NCI-H187 (cell line): ENCODE measurements around the gene DLG2.
"Not testable (repeated sequence)": the region's sequence is repeated elsewhere in the genome, so short reads cannot be mapped to it uniquely, and the experiment has no call there.

Experiments used
- DNase-seq, 2 experiments: peaks; one replicate each; lab custom pipeline; 2025; lab: John Stamatoyannopoulos, UW

The DLG2 gene

GRCh38 chr11:85110246-85110645 is 516.9 kb downstream of the DLG2 start:
- not testable (repeated sequence) for DNase-seq

- no peak for DNase-seq
Measured at GRCh38 chr11:85109141-85109540, 518.0 kb downstream of the DLG2 start.

- no peak for DNase-seq
Measured at GRCh38 chr11:85105868-85106267, 521.3 kb downstream of the DLG2 start.

GRCh38 chr11:85099522-85099921 is 527.6 kb downstream of the DLG2 start:
- no peak for DNase-seq

- no peak for DNase-seq
Measured at GRCh38 chr11:85098996-85099395, 528.1 kb downstream of the DLG2 start.

- no peak for DNase-seq
Measured at GRCh38 chr11:85096939-85097338, 530.2 kb downstream of the DLG2 start.

- no peak for DNase-seq
Measured at GRCh38 chr11:85095239-85095638, 531.9 kb downstream of the DLG2 start.

- no peak for DNase-seq
Measured at GRCh38 chr11:85094795-85095194, 532.3 kb downstream of the DLG2 start.

GRCh38 chr11:85089654-85090053 is 537.5 kb downstream of the DLG2 start:
- no peak for DNase-seq

- no peak for DNase-seq
Measured at GRCh38 chr11:85088286-85088685, 538.9 kb downstream of the DLG2 start.

- DNase-seq, result no peak
Measured at GRCh38 chr11:85086504-85087284, 540.5 kb downstream of the DLG2 start.

- no peak for DNase-seq
Measured at GRCh38 chr11:85076535-85077330, 550.4 kb downstream of the DLG2 start.

GRCh38 chr11:85062659-85063058 is 564.5 kb downstream of the DLG2 start:
- DNase-seq, result no peak

GRCh38 chr11:85052636-85053035 is 574.5 kb downstream of the DLG2 start:
- no peak for DNase-seq

- DNase-seq, result no peak
Measured at GRCh38 chr11:85048801-85049200, 578.3 kb downstream of the DLG2 start.

GRCh38 chr11:85045716-85046115 is 581.4 kb downstream of the DLG2 start:
- no peak for DNase-seq

- no peak for DNase-seq
Measured at GRCh38 chr11:85044911-85045310, 582.2 kb downstream of the DLG2 start.

- DNase-seq, result no peak
Measured at GRCh38 chr11:85042361-85042760, 584.8 kb downstream of the DLG2 start.

GRCh38 chr11:85040166-85040565 is 587.0 kb downstream of the DLG2 start:
- no peak for DNase-seq

- DNase-seq, result peak; percentile 65 to 84
Measured at GRCh38 chr11:85029964-85030363, 597.2 kb downstream of the DLG2 start.

GRCh38 chr11:85028329-85029101 is 598.6 kb downstream of the DLG2 start:
- DNase-seq, result no peak

GRCh38 chr11:85027346-85027745 is 599.8 kb downstream of the DLG2 start:
- no peak for DNase-seq

- DNase-seq, result no peak
Measured at GRCh38 chr11:85021058-85021457, 606.1 kb downstream of the DLG2 start.
